GM12878 (cell line): Measurements from ENCODE around the gene TRIM41. TPM values are rescaled to one million over a fixed set of nuclear protein-coding genes. Genes with fewer than 3 reads are reported as not detected.

ENCODE experiments used
- BHLHE40 ChIP-seq, 2 experiments: fragments of 450-650 bp in 1 of 2; IDR thresholded peaks; 2 replicates each; pipeline ENCODE4 v1.6.1; 2011 to 2017; ENCODE audit warnings: low read depth in 2 of 2, borderline replicate concordance in 1 of 2, improper control_type of control experiment in 1 of 2, low read length in 1 of 2, mild to moderate bottlenecking in 1 of 2
- FOXM1 ChIP-seq: IDR thresholded peaks from 2 replicates; pipeline ENCODE4 v1.6.1; 2012; ENCODE audit warnings: low read depth, mild to moderate bottlenecking, inconsistent platforms, low read length, moderate library complexity
- IKZF1 ChIP-seq: fragments of 450-650 bp; conservative IDR thresholded peaks from 2 replicates; pipeline ENCODE4 v1.6.1; 2017; ENCODE audit warnings: antibody characterized with exemption, mild to moderate bottlenecking
- JUNB ChIP-seq: IDR thresholded peaks from 2 replicates; pipeline ENCODE4 v1.6.1; 2016; ENCODE audit warnings: antibody characterized with exemption, mild to moderate bottlenecking
- MLLT1 ChIP-seq: fragments of 450-650 bp; IDR thresholded peaks from 2 replicates; pipeline ENCODE4 v1.6.1; 2016; ENCODE audit warnings: mild to moderate bottlenecking
- NKRF ChIP-seq: fragments of 450-650 bp; conservative IDR thresholded peaks from 2 replicates; pipeline ENCODE4 v1.6.1; 2017; ENCODE audit warnings: mild to moderate bottlenecking, moderate library complexity
- RBBP5 ChIP-seq: fragments of 200-600 bp; sonication (generic); conservative IDR thresholded peaks from 2 replicates; pipeline ENCODE4 v1.6.1; 2016
- TARDBP ChIP-seq: IDR thresholded peaks from 2 replicates; pipeline ENCODE4 v1.6.1; 2016; ENCODE audit warnings: borderline replicate concordance
- YY1 ChIP-seq: IDR thresholded peaks from 2 replicates; pipeline ENCODE4 v1.6.1; 2011; ENCODE audit warnings: low read depth, mild to moderate bottlenecking, low read length
- ZBED1 ChIP-seq: IDR thresholded peaks from 2 replicates; pipeline ENCODE4 v1.6.1; 2016; ENCODE audit warnings: borderline replicate concordance
- ZBTB40 ChIP-seq: fragments of 450-650 bp; IDR thresholded peaks from 2 replicates; pipeline ENCODE4 v1.6.1; 2016; ENCODE audit warnings: mild to moderate bottlenecking, moderate library complexity, borderline replicate concordance
- ZNF24 ChIP-seq: fragments of 450-650 bp; IDR thresholded peaks from 2 replicates; pipeline ENCODE4 v1.6.1; 2017; ENCODE audit warnings: antibody characterized with exemption, mild to moderate bottlenecking
- ZZZ3 ChIP-seq: IDR thresholded peaks from 2 replicates; pipeline ENCODE4 v1.6.1; 2011; ENCODE audit warnings: low read depth; ENCODE audit not compliant: control insufficient read depth, insufficient read length
- polyA plus RNA-seq, 11 experiments: library from polyadenylated mRNA; depleted of rRNA in 4 of 11; unstranded in 6 of 11; stranded (reverse) in 5 of 11; fragments of >200 nt; fragmentation: Nextera tagmentation in 4 of 11; fragmentation: Illumina TruSeq in 1 of 11; extraction: Ambion mirVana in 4 of 11; extraction: Trizol in 1 of 11; gene quantifications; 1 replicate in 1 of 11; 2 replicates in 10 of 11; pipeline versions ENCODE4 v1.2.1 to v1.2.3, GENCODE V29; 2011 to 2016; ENCODE audit warnings: inconsistent platforms in 2 of 11, missing spikeins in 2 of 11, low read depth in 1 of 11
- total RNA-seq, 4 experiments: library from RNA; depleted of rRNA in 3 of 4; stranded (reverse); fragments of >200 nt in 3 of 4; fragmentation: Illumina TruSeq in 1 of 4; extraction: Trizol in 1 of 4; gene quantifications; 2 replicates each; pipeline versions ENCODE4 v1.2.1 to v1.2.3, GENCODE V29; 2013 to 2021

TRIM41 gene
- total and polyA plus RNA-seq, 10 of the 15 experiments (the other 5 are each of a cell fraction or from before 2014, with no cell fraction given), result 1.0 to 28.9 (median 10.6) TPM

- TF ChIP-seq ZBTB40 (peak; percentile 69; the same call in 1 of the 2 replicates), NKRF (peak; percentile 53), FOXM1 (0 out of 2 replicates have a peak, but pooled peaks have one; percentile 26), TARDBP (peak; percentile 94), ZNF24 (peak; percentile 99), RBBP5 (no peak), ZZZ3 (no peak), MLLT1 (peak; percentile 44; the same call in 1 of the 2 replicates), BHLHE40 (IDR thresholded peaks at IDR 0.05; ENCODE audit: borderline replicate concordance in 1 of 2, low read depth in 2 of 2, low read length in 1 of 2) (peak; percentile 43 to 71; a peak in 3 of 4 replicates), IKZF1 (peak; percentile 46), ZBED1 (peak; percentile 57), JUNB (no peak), YY1 (0 out of 2 replicates have a peak, but pooled peaks have one; percentile 6)
These were observed 15.7 kb upstream of the TRIM41 start (continued) for GRCh38 chr5:181207214-181207959.
